NCI-H128 (cell line): ENCODE data around the gene FIBCD1.

Source experiments
- DNase-seq: peaks from one replicate; lab custom pipeline; 2025; ENCODE audit not compliant: unreplicated experiment; lab: John Stamatoyannopoulos, UW

FIBCD1 gene, protein sequence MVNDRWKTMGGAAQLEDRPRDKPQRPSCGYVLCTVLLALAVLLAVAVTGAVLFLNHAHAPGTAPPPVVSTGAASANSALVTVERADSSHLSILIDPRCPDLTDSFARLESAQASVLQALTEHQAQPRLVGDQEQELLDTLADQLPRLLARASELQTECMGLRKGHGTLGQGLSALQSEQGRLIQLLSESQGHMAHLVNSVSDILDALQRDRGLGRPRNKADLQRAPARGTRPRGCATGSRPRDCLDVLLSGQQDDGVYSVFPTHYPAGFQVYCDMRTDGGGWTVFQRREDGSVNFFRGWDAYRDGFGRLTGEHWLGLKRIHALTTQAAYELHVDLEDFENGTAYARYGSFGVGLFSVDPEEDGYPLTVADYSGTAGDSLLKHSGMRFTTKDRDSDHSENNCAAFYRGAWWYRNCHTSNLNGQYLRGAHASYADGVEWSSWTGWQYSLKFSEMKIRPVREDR

DNA sequence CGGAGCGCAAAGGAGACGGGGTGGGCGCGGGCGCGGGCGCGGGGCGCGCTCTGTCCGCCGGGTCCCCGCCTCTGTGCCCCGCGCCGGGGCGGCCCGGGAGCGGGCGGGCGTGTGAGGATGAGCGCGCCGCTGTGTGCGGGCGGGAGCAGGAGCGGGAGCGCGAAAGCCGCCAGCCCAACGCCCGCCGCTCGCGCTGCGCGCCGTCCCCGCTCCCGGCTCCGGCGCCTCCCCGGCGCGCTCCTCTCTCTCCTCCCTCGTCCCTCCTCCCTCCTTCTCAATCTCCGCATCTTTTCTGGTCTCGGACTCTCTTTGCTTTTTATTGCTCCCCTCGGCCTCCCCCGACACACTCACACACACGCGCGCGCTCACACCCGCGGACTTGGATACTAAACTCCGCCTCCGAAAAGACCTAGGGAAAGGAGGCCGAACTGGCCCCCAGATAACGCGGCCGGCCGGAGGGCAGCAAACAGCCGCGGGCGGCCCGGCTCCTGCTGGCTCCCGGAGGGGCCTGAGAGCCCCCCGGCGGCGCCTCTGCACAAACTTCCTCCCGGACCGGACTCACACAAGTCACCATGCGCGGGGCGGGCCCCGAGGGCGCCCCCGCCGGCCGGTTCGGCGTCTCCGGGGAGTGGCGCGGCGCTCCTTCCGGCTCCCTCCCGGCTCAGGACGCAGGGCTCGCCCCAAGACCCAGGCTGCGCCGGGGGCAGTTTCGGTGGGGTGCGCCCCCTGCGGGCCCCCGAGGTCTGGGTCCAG is at the start of gene FIBCD1:
Gene FIBCD1, minus strand, starts transcription at position 596 of the 753 bp plus-strand sequence. CDS start 640 bp downstream, outside the sequence.
- DNase-seq: no peak

DNA sequence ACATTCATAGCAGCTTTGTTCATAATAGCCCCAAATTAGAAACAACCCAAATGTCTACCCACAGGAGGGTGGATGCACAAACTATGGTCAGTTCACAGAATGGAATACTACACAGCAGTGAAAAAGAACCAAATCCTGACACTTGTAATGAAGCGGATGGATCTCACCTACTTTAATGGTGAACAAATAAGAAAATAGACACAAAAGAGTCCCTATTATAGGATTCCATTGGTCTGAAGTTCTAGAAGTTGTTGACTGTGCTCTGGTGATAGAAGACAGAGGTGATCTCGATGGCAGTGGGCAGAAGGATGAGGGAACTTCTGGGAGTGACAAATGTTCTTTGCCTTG is 49.3 kb upstream of the FIBCD1 start:
- no peak for DNase-seq

DNA sequence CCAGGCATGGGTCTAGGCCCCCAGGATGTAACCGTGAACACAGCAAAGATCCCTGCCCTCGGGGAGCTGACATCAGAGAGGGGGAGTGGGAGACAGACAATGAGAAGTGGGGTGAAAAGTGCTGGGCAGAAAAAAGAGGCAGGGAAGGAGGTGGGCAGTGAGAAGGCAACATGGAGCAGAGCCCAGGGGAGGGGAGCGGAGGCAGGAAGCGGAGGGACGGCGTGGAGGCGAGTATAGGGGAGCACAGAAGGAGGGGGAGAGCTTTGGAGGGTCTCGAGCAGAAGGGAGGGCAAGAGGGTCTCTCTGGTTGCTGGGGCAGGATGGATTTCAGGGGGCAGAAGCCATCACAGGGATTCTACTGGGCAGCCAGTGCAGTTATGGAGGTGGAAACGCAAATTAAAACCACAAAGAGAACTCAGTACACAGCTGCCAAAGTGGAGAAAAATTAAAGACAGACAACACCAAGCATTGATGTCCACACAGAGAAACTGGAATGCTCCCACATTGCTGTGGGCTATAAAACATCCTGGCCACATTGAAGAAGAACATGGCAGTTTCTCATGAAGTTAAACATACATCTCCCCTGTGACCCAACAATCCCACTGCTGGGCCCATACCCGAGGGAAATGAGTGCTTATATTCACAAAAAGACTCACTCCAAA is 48.8 kb upstream of the FIBCD1 start:
- no peak for DNase-seq

DNA sequence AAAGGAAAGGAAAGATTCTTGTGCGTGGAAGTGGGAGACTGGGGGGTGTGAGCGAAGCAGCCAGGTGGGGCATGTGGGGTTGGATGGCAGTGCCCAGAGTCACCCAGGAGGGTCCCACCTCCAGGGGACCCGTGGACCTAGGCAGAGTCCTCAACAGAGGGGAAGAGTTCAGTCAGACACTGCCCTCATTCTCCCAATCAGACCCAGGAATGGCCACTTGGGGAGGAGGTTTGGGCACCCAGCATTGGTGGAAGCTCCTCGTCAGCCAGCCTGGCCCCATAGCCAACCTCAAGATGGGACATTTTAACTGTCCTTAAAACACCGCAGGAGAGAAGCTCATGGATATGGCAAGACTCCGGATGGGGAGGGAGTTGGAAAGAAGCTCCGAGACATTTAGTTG is 48.0 kb upstream of the FIBCD1 start:
- DNase-seq: no peak

DNA sequence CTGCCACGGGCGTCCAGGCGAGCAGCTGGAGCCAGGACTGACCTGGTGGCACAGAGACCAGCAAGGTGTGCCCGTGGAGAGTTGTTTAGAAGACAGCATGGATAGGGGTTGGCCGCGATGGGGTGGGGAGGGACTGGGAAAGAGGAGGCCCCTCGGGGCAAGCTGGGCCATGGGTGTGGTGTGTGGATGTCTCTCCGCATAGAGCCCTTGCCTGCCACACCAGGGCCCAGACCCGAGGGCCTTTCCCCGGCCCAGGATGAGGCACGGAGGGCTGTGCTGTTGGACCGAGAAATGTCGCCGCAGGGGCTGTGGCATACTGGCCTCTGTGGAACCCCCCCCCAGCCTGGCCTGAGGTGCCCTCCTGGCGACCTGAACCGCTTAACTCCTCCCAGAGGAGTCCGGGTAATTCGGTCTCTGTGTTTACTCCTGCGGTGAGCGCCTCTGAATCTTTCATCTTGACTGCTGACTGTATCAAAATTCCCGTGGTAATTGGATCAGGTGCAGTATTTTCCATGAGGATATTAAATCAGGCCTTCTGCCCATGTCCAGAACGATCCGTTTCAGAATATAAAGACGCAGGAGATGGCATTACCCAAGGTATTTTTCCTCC is 47.4 kb upstream of the FIBCD1 start:
- no peak for DNase-seq

DNA sequence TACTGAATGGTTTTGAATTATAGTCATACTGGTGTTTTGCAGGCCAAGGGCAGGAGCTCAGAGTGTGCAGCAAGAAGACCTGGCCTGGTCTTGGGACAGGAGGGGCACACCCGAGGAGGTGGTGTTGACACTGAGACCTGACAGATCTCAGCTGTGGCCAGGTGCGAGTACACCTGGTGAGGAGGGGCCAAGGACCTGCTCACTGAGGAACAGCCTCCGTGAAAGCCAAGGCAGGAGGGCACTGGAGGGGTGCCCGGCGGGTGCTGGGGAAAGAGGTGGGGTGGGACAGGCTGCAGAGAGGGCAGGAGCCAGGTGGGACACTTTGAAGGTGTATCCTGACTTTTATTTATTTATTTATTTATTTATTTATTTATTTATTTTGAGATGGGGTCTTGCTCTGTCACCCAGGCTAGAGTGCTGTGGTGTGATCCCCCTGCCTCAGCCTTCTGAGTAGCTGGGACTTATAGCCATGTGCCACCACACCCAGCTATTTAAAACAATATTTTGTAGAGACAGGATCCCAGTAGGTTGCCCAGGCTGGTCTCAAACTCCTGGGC is 46.6 kb upstream of the FIBCD1 start:
- DNase-seq: no peak

DNA sequence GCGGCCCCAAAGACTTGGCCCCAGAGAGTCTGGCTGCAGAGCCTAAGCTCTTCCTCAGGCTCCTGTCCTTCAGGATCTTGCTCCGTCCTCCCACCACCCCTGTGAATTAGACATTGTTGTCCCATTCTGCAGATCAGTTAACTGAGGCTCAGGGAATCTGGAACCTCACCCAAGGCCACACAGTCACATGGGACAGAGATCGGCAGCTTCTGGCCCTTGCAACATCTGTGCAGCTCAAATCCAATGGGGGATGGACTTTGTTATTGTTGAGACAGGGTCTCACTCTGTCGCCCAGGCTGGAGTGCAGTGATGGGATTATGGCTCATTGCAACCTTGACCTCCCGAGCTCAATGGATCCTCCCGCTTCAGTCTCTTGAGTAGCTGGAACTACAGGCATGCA is 46.0 kb upstream of the FIBCD1 start:
- no peak for DNase-seq

DNA sequence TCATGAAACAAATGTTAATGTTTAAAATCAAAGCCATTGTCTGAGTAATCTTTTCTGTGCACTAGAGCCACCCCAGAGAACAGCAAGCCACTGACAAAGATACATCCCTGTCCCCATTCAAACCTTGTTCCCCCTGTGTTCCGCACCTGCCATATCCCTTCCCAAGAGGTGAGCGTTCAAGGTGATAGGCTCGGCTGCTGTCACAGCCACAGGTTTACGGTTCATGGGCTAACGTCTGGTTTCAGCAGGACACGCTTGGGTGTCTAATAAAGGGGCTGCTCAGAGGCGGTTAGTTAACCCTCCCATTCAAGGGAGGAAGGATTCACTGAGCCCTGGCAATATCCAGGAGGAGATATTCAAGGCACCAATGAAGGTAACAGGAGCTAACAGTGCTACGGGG is 45.5 kb upstream of the FIBCD1 start:
- DNase-seq: no peak

DNA sequence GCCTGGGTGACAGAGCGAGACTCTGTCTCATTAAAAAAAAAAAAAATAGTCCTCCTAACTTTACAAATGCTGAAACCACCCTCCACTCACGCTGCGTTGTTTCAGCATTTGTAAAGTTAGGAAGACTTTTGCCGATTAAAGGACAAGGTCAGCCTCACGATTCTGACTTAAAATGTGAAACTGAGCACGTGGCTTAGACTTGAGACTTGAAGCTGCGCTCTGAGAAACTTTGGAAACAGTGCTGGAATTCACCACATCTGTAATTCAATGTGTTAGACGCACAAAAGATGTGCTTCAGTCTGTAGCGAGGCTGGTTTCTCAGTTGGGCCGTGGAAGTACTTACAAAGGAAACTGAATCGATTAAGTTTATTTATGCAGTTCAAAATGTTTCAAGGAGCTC is 44.9 kb upstream of the FIBCD1 start:
- no peak for DNase-seq

DNA sequence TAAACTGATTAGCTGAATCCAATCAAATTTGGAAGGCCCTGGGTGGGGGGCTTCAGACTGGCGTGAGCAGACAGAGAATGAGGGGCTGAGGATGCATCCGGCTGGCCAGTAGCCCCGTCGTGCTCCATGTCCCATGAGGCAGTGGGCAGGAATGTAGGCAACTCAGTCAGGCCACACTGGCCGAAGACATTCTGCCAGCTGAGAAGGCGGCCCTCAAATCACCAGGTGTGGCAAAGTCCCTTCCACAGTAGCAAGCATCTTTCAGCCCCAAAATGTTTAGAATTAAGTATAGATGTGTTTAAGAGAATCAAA is 44.3 kb upstream of the FIBCD1 start:
- no peak for DNase-seq

DNA sequence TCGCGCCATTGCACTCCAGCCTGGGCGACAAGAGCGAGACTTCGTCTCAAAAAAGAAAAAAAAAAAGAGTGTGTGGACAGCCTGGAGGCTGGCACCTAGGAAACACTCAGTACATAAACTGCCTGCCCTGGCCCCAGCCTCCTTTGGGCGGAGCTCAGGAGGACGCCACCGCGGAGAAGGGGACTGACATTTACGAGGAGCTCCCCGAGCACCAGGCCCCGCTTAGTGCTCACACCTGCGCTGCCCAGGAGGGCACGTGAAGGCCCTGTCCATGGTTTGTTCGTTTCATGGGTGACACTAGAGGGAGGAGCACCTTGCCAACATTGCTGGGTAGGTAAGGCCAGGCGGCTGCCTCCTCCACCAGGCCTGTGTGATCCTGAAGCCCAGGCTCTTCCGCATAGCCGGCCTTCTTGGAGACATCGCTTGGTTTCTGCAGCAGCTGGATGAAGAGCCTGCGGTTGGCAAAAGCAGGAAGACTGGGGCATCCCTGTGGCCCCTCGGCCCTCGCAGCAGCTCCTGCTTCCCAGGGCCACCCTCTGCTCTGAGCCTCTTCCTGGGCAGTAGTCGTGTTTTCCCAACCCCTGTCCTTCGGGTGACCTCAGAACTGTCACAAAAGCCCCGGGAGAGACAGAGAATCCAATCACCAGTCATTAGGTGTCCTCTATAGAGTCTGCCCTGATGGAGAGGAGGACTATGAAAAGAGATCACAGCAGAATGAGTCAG is 43.8 kb upstream of the FIBCD1 start:
- DNase-seq: no peak

DNA sequence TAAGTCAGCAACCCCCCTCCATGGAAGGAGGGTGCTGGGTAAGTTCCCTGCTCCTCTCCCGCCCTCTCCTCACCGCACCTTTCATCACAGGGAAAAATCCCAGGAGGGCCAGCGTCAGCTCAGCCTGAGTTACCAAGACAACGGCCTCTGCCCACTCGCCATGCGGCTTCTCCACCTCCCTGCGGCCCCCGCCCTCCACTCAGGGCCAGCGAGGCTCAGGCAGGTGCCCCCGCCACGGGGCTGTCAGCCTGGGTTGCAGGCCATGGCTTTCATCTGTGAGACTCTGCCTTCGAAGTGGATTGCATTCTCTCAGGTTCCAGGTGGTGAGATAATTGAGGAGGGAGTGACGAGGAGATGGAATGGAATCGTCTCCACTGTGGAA is 42.7 kb upstream of the FIBCD1 start:
- DNase-seq: no peak

DNA sequence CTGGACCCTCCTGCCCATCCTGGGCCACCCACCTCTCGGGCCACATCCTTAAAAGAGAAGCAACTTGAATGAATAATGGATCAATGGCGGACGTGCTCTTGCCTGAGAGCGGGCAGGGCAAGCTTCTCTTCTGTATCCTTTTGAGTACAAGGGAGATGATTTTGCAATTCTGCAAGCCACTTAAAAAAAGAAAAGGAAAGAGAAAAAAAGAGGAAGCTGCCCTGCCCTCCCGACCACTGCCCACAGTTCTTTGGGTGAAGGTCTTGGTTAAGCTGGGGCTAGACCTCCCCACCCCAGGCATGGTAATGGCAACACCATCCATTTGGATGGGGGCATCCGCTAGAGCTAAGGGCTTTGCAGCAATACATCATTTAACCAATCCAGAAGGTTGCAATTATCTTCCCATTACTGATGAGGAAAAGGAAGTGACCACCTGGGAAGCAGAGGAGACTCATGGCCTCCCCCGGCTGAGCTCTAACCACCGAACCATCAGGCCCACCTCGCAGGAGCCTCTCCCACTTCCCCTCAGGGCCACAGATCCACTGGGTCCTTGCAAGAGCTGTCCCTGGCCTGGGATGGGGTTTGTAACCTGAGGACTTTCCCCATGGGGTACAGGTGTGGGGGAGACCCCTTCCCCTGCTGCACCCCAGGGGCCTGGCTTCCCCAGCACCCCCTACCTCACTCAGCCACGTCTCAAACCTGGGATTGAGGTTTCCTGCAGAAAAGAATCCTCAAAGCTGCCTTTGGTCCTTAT is 42.1 kb upstream of the FIBCD1 start:
- DNase-seq: no peak

DNA sequence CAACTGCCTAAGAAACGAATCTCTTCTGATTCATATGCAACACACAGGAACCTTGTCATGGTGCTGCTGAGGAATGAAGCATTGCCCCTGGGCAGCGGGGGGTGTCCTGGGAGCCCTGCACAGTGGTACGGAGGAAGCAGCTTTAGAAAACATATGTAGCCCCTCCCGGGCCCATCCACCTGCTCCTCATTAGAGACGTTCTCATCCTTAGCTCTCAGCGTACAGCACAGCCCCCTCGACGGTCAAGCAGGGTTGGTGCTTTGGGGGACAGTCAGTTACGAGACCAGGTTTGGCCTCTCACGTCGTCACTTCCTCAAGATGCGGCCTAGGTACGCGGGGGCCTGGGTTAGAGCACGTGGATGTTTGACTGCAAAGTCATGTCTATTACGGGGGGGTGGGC is 41.5 kb upstream of the FIBCD1 start:
- no peak for DNase-seq

DNA sequence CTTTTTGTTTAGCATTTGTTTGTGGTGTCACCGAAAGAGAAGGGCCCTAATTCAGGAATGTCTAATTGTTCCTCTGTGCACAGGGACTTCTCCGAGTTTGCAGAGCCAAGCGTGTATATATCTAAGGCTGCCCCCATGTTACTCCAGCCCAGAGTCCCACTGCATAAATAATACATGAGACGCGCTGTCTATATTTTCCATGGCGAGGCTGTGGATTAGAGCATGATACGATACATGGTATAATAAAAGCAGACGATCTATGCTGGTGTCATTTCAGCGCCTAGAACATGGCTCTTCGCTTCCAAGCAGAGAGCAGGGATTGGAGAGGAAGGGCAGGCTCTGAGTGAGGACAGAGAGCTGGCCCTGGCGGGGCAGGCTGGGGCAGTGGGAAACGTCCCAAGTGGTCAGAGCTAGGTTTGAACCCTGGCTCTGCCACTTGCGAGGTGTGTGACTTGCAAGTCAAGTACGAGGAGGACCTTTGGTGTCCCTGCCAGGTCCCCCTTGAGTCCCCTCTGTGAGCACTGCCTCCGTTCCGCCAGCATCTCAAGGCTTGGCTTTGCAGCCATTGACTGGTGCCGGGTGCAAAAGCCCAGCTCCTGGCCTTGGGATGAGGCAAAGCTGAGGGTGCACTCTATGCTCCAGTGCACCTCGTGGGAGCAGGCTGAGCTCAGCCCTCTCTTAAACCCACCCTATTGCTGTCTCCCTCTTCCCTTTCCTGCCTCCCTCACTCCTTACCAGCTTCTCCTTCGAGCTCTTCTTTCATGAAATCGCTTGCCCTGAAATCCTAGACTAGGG is 40.7 kb upstream of the FIBCD1 start:
- DNase-seq: no peak

DNA sequence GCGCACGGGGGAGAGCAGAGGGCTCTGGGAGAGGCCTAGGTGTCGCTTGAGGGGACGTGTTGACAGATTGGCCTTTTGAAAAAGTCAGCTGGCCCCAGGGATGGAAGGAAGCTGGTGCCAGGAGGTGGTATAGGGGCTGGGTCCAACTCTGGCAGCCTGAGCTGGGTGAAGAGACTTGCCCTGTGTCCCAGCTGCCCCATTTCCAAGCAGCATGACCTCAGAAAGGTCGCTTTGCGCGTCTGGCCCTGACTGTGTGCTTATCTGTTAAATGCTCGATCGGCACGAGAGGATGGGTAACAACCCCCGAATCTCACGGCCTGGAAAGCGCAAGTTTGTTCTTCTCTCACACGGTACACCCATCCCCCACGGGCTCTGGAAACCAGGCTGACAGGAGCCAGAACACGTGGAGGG is 38.8 kb upstream of the FIBCD1 start:
- no peak for DNase-seq

DNA sequence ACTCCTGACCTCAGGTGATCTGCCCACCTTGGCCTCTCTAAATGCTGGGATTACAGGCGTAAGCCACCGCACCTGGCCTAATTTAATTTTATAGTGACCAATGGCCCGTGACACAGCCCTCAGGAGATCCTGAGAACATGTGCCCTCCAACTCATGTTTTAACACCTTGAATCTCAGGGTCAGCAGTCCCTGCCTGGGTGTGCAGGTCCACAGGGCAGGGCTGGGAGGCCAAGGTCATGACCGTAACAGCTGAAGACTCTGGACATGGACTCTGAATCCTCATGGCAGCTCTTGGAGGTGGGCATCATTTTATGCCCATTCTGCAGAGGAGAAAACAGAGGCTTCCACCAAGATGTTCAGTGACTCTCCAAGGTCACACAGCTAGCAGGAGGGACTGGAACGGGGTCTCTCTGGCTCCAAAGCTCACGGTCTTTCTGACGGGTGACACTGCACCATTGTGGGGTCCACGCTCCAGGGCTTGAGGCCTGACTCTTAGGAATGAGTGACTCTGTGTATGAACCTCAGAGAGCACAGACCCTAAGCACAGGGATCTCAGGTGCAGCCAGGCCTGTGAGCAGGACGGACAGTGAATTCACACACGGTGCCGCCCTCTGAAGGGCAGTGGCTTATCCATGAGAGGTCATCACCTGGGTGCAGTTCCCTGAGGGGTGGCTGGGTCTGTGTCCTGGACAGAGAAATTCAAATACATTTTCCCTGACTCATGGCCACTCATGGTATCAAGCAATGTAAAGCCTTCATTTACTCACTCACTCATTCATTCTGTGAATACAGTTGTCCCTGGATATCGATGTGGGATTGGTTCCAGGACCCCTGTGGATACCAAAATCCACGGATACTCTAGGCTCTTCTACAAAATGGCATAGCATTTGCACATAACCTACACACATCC is 37.1 kb upstream of the FIBCD1 start:
- no peak for DNase-seq

DNA sequence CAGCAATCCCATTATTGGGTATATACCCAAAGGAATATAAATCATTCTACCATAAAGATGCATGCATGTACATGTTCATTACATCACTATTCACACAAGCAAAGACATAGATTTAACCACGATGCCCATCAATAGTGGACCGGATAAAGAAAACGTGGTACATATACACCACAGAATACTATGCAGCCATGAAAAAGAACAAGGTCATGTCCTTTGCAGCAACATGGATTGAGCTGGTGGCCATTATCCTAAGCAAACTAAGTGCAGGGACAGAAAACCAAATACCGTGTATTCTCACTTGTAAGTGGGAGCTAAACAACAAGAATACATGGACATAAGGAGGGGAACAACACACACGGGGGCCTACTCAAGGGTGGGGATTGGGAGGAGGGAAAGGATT is 36.1 kb upstream of the FIBCD1 start:
- no peak for DNase-seq
